UCSD-AML1 (cell line): ENCODE results near the gene CDC42EP5.
A peak's percentile ranks its signal among the peaks of the same experiment; 100 is the strongest.
"Not testable (repeated sequence)": the region's sequence is repeated elsewhere in the genome, so short reads cannot be mapped to it uniquely, and the experiment has no call there.

Source experiments
- DNase-seq: peaks from one replicate; lab custom pipeline; 2025; ENCODE audit not compliant: unreplicated experiment; lab: John Stamatoyannopoulos, UW

CDC42EP5 gene, protein sequence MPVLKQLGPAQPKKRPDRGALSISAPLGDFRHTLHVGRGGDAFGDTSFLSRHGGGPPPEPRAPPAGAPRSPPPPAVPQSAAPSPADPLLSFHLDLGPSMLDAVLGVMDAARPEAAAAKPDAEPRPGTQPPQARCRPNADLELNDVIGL

DNA sequence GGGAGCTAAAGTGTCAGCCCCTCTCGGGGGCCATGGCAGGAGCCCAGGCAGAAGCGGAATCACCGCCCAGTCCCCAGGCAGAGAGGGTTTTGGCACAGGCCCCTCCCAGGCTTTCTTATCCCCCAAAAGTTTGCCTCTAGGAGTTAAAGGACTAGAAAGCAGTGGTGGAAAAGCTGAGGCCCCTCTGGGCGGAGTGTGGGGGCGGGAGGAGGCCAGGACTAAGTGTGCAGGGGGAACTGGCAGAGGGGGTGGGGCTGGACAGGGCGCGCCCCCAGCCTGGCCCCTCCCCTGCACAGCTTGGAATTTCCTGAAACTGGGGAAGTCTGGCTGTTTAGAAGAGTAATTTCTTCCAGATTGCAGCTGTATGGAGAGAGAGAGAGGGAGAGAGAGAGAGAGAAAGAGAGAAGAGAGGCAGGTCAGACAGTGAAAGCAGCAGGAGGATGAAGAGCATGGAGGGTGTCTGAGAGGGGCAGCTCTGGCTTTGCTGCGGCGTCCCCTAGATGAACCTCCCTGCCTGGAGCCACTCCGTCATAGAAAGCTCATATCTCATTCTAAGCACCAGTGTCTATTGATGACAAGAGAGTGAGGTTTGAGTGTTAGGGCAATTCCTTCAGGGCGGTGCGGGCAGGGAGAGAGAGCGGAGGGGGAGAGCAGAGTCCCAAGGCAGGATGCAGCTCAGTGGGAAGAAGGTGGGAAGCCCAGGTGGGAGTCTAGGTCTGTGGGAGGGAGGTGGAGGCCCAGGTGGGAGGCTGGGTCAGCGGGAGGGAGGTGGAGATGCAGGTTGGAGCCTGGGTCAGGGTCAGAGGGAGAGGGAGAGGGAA, at the start of gene CDC42EP5:
CDC42EP5 (minus strand) TSS at position 226 of the 821 bp plus-strand sequence. CDS start 7,749 bp downstream, outside the sequence.
- DNase-seq, result no peak

DNA sequence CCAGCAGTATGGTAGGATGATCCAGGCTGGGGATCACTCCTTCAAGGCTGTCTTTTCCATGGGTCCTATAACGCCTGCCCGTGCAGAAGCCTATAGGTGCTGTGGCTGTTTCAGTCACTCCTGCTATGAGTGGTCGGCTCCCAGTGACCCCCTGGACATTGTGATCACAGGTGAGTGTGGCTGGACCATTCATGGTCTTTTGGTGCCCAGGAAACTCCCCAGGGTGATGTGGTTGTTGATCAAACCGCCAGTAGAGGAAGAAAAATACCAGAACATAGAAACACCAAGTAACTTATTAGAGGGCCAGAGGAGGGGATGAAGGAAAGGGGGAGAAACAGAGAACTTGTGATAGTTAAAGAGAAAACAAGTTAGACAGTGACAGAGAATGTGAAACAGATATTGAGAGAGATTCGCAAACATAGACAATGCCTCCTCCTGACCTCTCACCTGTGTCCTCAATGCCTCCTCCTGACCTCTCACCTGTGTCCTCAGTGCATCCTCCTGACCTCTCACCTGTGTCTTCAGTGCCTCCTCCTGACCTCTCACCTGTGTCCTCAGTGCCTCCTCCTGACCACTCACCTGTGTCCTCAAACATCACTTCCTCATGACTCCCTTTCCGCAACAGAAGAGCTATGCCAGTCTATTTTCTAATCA, 48.9 kb upstream of the CDC42EP5 start:
- no peak for DNase-seq

DNA sequence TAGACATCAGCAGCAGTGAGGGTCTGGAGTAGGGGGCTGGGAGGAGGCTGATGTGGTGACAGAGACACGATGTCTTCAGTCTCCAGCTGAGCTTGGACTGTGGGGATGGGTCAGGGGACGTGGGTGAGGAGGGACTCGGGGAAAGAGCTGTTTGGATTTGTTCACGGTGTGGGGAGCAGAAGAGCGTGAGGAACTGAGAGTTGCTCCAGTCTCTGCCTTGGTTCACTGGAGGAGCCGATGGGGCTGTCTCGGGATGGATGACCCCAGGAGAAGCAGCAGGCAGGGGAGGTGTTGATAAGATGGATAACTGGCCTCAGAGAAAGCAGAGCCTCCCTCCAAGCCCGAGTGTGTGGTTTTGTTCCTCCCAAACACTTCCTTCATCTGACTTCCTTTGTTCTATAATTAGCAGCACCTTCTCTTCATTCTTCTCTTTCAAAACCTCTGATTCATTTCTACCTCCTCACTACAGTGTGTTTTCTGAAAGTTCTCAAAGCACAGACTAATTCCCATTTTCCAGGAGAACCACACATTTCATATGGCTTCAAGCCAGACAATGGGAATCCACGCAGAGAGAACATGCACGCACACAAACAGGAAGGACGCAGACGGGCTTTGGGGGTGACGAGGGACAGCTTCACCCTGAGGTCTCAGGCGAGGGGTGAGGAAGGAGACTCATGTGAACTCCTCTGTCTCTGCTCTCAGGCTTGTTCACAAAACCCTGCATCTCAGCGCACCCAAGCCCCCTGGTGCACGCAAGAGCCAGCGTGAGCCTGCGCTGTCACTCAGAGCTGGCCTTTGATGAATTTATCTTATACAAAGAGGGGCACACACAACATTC, 48.1 kb upstream of the CDC42EP5 start:
- no peak for DNase-seq

DNA sequence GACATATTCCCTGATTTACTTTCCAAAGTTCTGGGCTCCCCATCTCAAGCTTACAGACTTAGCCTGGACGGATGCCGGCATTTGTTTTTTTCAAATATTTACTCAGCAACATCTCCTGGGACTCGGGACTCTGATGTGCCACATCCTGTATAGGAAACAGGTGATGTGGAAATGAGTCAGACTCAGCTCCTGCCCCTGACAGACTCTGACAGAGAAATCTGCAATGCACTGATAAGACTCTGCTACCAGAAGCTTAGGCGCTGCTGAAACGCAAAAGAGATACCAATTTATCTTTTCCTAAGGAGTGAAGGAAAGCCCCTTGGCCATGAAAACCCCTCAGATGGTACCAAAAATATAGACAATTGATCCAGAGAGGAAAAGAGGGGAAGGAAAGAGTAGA, 45.7 kb upstream of the CDC42EP5 start:
- DNase-seq, result no peak

DNA sequence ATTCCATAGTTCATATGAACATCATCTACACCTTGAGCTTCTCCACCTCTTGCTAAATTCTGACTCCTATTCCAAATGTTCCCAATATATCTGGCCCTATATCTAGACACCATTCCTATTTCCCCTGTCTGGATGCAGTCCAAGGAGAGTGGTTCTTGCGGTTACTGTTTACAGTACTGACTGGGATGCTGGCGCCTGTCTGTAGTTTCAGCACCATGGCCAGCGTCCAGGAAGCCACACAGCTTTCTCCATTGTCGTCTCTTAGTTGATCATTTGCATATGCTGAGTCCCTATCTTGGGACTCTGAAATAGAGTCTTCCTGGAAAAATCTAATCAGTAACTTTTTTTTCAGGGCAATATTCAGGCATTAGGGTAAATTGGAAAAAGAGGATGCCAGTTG, 44.4 kb upstream of the CDC42EP5 start:
- peak; percentile 63 for DNase-seq

DNA sequence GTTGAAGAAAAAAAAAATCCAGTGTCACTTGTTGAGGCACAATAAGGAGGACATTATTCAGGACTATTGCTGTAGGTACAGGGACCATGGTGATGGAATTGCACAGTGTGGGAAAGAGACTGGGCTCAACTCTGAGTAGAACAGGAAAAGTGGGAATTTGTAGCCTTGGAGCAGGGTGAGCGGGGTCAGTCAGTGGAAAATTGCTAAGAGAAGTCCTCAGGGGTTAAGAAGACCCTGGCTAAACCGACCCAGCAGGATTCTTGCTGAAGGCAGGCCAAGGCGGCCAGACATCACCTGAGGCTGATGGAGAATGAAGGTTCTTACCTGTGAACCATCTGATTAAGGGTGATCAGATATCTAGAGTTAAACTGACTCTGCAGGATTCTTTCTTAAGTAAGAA, 42.1 kb upstream of the CDC42EP5 start:
- no peak for DNase-seq

DNA sequence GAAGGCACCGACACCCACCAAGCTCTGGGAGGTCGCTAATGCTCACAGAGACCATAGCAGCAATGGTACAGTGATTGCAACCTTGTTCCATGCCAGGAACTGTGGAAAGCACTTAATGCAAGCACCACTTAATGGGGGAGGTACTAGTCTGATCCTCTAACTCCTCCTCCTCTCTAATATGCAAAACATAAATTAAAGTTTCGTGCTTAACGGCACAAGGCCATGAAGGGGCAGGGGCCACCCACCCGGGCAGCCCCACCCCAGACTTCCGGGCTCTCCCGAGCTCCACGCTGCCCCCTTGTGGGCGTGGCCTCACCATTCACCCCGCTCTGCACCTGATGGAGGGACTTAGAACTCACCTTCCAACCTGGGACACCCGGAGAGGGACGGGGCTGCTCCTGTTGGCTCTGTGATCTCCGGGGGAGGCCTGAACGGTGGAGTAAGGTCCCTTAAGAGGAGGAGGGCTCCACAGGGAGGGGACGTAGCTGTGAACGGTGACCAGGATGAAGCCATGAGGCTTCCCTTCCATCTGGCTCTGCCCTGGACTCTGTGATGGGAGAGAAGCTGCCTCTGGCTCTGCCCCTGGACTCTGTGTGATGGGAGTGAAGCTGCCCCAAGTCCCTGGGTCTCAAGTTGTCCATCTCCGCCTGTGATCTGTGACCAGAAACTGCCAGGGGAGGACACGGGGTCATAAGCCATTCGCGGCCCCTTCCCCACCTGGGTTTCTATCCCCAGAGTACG, 36.3 kb upstream of the CDC42EP5 start:
- DNase-seq, result not testable (repeated sequence)

DNA sequence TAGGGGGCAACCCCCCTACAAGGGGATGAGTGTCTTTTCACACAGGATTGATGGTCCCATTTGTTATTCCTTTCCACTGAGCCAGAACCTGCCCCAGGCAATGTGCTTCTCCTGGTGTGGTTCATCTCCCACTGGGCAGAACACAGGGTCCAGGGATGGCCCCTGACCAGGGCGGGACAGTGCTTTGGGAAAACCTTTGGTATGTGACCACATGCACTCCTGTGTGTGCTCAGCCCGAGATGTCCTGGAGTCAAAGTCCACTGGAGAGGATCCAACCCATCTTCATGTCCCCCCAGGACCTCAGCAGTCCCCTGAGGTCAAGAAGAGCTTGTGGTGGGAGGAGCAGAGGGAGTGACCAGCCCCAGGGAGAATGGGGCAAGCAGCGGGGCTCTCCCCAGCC, 35.4 kb upstream of the CDC42EP5 start:
- not testable (repeated sequence) for DNase-seq

DNA sequence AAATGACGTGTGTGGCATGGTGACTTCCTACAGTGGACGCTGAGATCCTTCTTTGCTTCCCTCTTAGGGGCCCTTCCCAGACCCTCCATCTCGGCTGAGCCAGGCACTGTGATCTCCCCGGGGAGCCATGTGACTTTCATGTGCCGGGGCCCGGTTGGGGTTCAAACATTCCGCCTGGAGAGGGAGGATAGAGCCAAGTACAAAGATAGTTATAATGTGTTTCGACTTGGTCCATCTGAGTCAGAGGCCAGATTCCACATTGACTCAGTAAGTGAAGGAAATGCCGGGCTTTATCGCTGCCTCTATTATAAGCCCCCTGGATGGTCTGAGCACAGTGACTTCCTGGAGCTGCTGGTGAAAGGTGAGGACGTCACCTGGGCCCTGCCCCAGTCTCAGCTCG, 34.7 kb upstream of the CDC42EP5 start:
- no peak for DNase-seq

DNA sequence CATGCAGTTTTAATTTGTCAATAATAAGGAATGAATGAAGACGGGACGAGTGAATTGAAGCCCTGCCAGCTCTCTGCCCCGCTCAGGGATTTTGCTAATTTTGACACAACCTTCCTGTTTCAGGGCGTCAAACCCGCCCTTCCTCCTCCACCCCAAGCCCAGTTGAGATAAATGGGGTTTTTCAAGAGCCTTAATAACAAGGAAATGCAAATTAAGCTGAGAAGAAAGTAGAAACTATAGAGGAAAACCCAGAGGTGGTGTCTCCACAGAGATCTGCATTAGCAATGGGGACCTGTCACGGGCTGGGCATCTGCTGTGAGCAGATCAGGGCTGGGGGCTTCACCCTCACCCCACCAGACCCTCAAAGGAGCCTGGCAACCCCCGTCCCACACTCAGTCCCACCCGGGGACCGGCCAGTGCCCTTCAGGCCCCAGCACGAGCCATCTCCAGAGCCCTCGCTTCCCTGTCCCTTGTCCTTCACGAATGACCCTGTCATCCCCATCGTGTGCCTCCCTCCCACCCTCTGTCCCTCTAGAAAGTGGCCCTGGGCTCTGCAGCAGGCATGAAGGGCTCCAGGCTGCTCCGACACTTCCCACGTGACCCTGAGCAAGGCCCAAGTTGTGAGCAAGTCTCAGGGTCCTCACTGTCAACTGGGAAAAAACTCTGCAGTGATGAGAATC, 34.1 kb upstream of the CDC42EP5 start:
- DNase-seq, result not testable (repeated sequence)

DNA sequence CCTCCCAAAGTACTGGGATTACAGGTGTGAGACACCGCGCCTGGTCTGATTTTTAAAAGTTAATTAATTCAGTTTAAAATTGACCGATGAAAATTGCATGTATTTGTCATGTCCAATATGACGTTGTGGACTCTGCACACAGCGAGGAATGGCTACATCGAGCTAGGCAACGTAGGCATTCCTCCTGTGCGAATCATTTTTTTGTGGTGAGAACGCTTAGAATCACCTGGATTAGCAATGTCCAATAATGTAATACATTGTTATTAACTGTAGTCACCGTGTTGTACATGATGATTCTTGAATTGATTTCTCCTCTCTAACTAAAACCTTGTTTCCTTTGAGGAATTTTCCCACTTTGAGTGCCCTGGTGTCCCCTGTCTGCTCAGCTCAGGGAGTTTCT, 33.0 kb upstream of the CDC42EP5 start:
- no peak for DNase-seq

DNA sequence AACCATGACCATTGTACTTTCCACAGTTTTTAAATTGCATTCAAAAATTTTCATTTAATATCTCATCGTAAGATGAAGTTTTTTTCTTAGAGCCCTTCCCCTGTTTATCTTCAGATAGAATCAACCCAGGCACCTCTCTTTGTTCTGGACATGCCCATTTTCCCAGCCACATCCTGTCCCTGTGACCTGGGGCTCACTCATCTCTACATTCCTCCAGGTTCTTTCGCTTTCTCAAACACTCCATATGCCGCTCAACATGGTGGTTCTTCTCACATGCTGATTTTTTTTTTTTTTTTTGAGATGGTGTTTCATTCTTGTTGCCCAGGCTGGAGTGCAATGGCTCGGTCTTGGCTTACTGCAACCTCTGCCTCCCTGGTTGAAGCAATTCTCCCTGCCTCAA, 32.4 kb upstream of the CDC42EP5 start:
- not testable (repeated sequence) for DNase-seq

DNA sequence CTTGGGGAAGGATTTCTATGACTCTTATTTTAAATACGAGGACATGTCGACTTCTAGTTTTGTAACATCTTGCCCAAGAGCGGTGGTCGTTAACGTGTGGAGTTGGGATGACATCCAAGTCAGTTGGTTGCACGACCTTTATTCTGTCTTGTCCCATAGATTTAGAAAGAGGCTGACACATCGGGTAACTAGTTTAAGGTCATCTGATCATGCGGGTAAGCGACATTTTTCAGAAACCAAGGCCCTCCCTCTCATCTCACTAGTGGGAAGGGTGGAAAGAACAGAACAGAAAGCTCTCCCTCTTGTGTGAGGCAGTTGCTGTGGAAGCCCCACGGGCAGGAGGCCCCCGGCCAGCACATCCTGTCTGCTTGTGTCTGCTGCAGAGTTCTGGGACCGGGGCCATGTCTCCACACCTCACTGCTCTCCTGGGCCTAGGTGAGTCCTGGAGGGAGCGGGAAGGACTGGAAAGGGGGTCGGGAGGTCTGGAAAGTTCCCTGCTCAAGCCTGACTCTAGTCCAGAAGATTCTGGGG, 29.5 kb upstream of the CDC42EP5 start, which contains the start of gene LAIR2:
LAIR2 (plus strand) TSS at position 314 of the 531 bp plus-strand sequence; CDS start at position 402, 88 bp downstream.
- DNase-seq, result no peak

DNA sequence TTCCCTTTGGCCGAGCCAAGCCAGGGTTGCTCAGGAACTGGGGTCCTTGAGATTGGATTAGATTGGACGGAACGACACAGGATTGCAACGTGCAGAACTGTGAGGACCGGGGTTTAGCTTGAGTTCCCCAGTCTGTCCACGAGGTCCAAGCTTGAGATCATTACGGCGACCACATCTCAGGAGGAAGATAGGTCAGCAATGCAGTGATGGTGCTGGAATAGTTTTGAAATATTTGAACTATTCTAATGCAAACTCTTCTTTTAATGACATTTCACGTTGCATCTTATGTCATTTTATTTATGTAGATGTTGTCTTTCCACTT, 25.3 kb upstream of the CDC42EP5 start:
- DNase-seq, result not testable (repeated sequence)

DNA sequence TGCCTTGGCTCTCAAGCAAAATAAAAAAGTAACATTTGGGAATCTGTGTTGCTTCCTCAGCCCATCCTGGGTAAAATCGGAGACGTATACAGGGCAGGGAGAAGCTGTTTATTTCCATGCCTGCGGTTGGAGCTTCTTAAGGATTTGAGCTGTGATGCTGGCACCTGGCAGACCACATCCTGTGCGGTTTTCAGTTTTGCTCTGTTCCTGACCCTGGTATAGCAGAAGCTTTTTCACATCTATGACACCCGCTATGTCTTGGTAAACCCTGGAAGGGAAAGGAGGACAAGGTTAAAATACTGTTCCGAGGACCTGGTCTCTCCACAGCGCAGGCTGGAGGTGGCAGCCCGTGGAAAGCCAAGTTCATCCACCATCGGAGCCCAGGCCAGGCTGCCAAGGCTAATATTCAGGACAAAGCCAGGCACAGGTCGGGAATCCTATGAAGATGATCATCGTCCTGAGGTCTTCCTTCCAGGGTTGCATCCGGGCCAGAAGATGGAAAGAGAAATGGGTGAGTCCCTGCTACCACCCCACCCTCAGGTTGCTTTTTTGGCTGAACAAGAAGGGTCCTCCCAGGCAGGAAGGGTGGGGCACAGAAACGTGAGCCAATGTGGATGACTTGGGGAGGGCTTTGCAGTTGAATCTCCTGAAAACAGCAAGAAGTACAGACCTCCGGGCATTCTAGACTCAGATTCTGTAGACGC, 24.8 kb upstream of the CDC42EP5 start:
- not testable (repeated sequence) for DNase-seq

DNA sequence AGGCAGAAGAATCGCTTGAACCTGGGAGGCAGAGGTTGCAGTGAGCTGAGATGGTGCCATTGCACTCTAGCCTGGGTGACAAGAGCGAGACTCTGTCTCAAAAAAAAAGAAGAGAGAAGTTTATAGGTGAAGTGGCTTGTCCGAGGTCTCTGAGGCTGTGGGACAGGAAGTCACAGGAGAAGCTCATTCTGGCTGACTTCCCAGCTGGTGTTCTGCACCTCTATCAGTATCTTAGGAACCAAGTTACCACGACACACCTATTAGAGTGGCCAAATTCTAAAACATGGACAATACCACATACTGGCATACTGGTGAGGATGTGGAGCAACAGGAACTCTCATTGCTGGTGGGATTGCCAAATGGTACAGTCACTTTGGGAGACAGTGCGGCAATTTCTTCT, 22.2 kb upstream of the CDC42EP5 start:
- DNase-seq, result not testable (repeated sequence)

DNA sequence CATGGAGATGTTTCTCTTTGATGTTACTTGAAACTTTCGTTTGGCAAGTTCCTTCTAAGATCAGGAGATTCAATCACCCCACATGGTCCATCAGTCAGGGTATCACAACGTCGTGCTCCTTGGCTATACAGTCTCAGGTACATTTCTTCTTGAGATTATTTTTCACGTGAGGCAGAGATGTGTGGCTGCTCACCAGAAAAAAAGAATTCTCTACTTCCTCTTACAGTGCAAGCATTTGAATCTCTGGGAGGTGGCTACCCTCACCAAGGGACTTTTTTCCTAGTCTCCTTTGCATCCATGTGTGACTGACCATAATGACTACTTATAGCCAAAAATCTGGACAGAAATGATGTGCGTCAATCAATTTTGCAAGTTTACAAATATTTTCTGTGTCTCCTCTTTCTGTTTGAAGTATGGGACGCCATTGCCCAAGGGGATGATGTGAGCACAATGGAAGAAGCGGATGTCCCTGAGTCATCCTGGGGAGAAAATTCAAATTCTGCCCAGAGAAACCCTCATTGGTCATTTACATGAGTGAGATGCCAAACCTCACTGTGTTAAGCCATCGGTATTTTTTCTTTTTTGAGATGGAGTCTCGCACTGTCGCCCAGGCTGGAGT, 21.0 kb upstream of the CDC42EP5 start:
- DNase-seq, result no peak

DNA sequence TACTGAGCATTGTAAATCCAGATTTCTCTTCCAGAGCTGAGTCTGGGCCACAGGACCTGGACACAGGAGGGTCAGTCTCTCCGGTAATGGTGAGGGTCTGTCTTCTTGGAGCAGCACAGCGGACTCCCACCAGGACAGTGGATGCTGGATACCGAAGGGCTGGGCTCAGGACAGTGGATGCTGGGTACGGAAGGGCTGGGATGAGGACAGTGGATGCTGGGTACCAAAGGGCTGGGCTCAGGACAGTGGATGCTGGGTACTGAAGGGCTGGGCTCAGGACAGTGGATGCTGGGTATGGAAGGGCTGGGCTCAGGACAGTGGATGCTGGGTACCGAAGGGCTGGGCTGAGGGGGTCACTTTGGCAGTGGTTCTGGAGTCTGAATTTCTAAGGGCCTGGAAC, 20.0 kb upstream of the CDC42EP5 start:
- DNase-seq, result not testable (repeated sequence)

DNA sequence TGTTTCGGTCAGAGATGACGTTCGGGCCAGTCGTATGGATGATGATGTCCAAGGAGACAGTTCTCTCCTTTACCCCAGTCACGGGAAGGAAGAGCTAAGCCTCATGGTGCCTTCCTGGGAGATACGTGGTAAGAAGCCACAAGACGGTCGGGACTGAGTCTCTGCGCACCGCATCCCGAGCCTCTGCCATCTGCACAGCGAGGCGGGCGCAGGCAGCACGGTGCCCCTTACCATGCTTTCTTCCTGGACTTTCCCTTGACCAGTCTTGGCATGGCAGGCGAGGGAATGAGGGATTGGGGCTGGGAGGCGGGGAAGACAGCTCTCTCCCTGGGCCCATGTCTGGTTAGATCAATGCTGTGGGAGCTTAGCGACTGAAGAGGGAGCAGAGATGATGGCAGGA, 19.5 kb upstream of the CDC42EP5 start:
- no peak for DNase-seq
